Panc1 (cell line): ENCODE data around the gene LRMDA. TPM values are rescaled to one million over a fixed set of nuclear protein-coding genes. Genes with fewer than 3 reads are reported as not detected.

ENCODE experiments used
- ATAC-seq: fragments of 200-7000 bp; cut with Tn5 transposase; 2 replicates; pipeline ENCODE4 v1.9.1; 2020; ENCODE audit warnings: mild to moderate bottlenecking, moderate library complexity
- BruUV-seq: library from RNA; stranded (reverse); fragments of 400-500 nt; replicated peaks from 2 replicates; lab custom pipeline; 2021; lab: Mats Ljungman, UMichigan
- CTCF ChIA-PET: fragments of 300-600 bp; sonication (Branson Sonifier 250); formaldehyde crosslinking; loops from one replicate; lab custom pipeline; 2022; ENCODE audit warnings: antibody characterized with exemption; lab: Charles Lee
- POLR2A ChIA-PET: fragments of 300-600 bp; sonication (Branson Sonifier 250); formaldehyde crosslinking; loops from one replicate; lab custom pipeline; 2022; ENCODE audit warnings: antibody characterized with exemption; lab: Charles Lee
- DNase-seq: peaks from one replicate; pipeline ENCODE4 v3.0.0-alpha.2; 2010; ENCODE audit warnings: low read depth, low spot score
- H3K27ac ChIP-seq: 2 replicates; pipeline ENCODE4 v1.5.1; 2011; ENCODE audit warnings: mild to moderate bottlenecking, low read length, inconsistent platforms
- H3K27me3 ChIP-seq: fragments of 200-500 bp; sonication (Bioruptor generic); 2 replicates; pipeline ENCODE4 v1.6.0; 2014; ENCODE audit warnings: low read length, inconsistent platforms; ENCODE audit not compliant: control insufficient read depth, insufficient read depth
- H3K36me3 ChIP-seq: fragments of 200-500 bp; sonication (Bioruptor generic); 2 replicates; pipeline ENCODE4 v1.5.1; 2014; ENCODE audit warnings: inconsistent platforms, mild to moderate bottlenecking, low read length, moderate library complexity; ENCODE audit not compliant: control insufficient read depth, insufficient read depth
- H3K4me1 ChIP-seq: 2 replicates; pipeline ENCODE4 v1.5.1; 2011; ENCODE audit warnings: inconsistent platforms, mild to moderate bottlenecking, low read length, moderate library complexity; ENCODE audit not compliant: control insufficient read depth, insufficient read depth
- H3K4me3 ChIP-seq, 2 experiments: 2 replicates each; pipeline ENCODE4 v1.5.1; 2011 to 2012; ENCODE audit warnings: low read depth in 2 of 2, low read length in 2 of 2, mild to moderate bottlenecking in 2 of 2, inconsistent platforms in 1 of 2, moderate library complexity in 1 of 2
- H3K9me3 ChIP-seq: fragments of 200-500 bp; sonication (Bioruptor generic); 2 replicates; pipeline ENCODE4 v1.5.1; 2014; ENCODE audit warnings: low read depth, mild to moderate bottlenecking, inconsistent platforms, low read length, moderate library complexity; ENCODE audit not compliant: control insufficient read depth, insufficient read depth
- CTCF ChIP-seq: fragments of 450-650 bp; IDR thresholded peaks from 2 replicates; pipeline ENCODE4 v1.5.1; 2017; ENCODE audit warnings: mild to moderate bottlenecking
- POLR2AphosphoS5 ChIP-seq: IDR thresholded peaks from 2 replicates; pipeline ENCODE4 v1.6.1; 2012; ENCODE audit warnings: mild to moderate bottlenecking, low read depth, low read length, moderate library complexity
- REST ChIP-seq, 2 experiments: IDR thresholded peaks; 2 replicates each; pipeline ENCODE4 v1.6.1; 2011 to 2012; ENCODE audit warnings: low read depth in 2 of 2, control low read depth in 1 of 2, low read length in 1 of 2, mild to moderate bottlenecking in 1 of 2, moderate library complexity in 1 of 2; ENCODE audit not compliant: insufficient read depth in 1 of 2
- SIN3A ChIP-seq: IDR thresholded peaks from 2 replicates; pipeline ENCODE4 v1.6.1; 2012; ENCODE audit warnings: low read depth, mild to moderate bottlenecking, low read length, moderate library complexity, borderline replicate concordance; ENCODE audit not compliant: insufficient read depth
- TCF7L2 ChIP-seq: IDR thresholded peaks from 2 replicates; pipeline ENCODE4 v1.6.1; 2011; ENCODE audit warnings: mild to moderate bottlenecking, low read depth, low read length, inconsistent platforms
- in situ Hi-C: cut with HindIII; loops from 2 replicates; pipeline ENCODE4 v1.10.0; 2016; ENCODE audit warnings: low sequenced_read_pairs, low pct_unique_long_range_greater_than_20kb
- intact Hi-C: fragments of 100-400 bp; cut with micrococcal nuclease; formaldehyde crosslinking; loops from one replicate; pipeline ENCODE4 v1.10.0; 2022; ENCODE audit not compliant: unreplicated experiment
- total RNA-seq: library from RNA; stranded (reverse); gene quantifications from one replicate; pipeline ENCODE4 v1.2.1, GENCODE V29; 2021; ENCODE audit not compliant: unreplicated experiment

Gene LRMDA
- total RNA-seq, 1 experiment from 2014 or later: 1.2 TPM

- TF ChIP-seq TCF7L2: no peak
- no peak for TF ChIP-seq CTCF
- no peak for TF ChIP-seq POLR2AphosphoS5
- TF ChIP-seq SIN3A: no peak
- no peak for TF ChIP-seq REST (IDR thresholded peaks at IDR 0.05; ENCODE audit: insufficient read depth in 1 of 2, low read depth in 2 of 2, low read length in 1 of 2)
- Histone ChIP-seq H3K4me1 (no peaks in the 10 kb centered on the region), H3K27me3 (no peaks in the 10 kb centered on the region), H3K27ac (no peak overlapping the region), H3K36me3 (no peaks in the 10 kb centered on the region), H3K4me3 (no peak overlapping the region), H3K9me3 (no peaks in the 10 kb centered on the region)
- intact Hi-C loops: no loop called here
- DNase-seq (no peak), ATAC-seq (no peak)
- BruUV-seq: no TSS peak
- POLR2A ChIA-PET: no interaction called here
- in situ Hi-C loops: no loop called here
- CTCF ChIA-PET: no interaction called here
Observed at GRCh38 chr10:75630746-75631145, 199.3 kb downstream of the LRMDA start.

- Histone ChIP-seq H3K27me3 (peaks cover 2% of the 10 kb centered on the region; the same call in 1 of the 2 replicates), H3K36me3 (no peaks in the 10 kb centered on the region), H3K9me3 (no peaks in the 10 kb centered on the region), H3K4me3 (no peak overlapping the region), H3K4me1 (no peaks in the 10 kb centered on the region), H3K27ac (no peak overlapping the region)
- DNase-seq: no peak
- BruUV-seq: no TSS peak
- intact Hi-C loops (no loop called here), in situ Hi-C loops (no loop called here)
- ChIA-PET CTCF (no interaction called here), POLR2A (no interaction called here)
- TF ChIP-seq SIN3A (no peak), REST (IDR thresholded peaks at IDR 0.05; ENCODE audit: insufficient read depth in 1 of 2, low read depth in 2 of 2, low read length in 1 of 2) (no peak), CTCF (no peak), TCF7L2 (no peak), POLR2AphosphoS5 (no peak)
- no peak for ATAC-seq
Observed at GRCh38 chr10:75632805-75633462, 201.5 kb downstream of the LRMDA start.
